Spinal cord (tissue), 10 donors: ENCODE data around the gene ZGLP1. TPM values are rescaled to one million over a fixed set of nuclear protein-coding genes. Genes with fewer than 3 reads are reported as not detected.

Experiments used
- DNase-seq, 6 donors: peaks; one replicate each; pipeline versions ENCODE4 v3.0.0 to v3.0.0-alpha.2; 2013 to 2015; ENCODE audit warnings: low spot score in 6 of 6, low read depth in 4 of 6
- H3K27ac ChIP-seq: one replicate; pipeline ENCODE4 v1.5.1; 2013; ENCODE audit warnings: low read depth, low read length, control low read depth
- H3K27me3 ChIP-seq: one replicate; pipeline ENCODE4 v1.6.1; 2013; ENCODE audit warnings: low read length; ENCODE audit not compliant: control insufficient read depth, insufficient read depth
- H3K36me3 ChIP-seq: one replicate; pipeline ENCODE4 v1.6.1; 2013; ENCODE audit warnings: low read length; ENCODE audit not compliant: control insufficient read depth, insufficient read depth
- H3K4me1 ChIP-seq: one replicate; pipeline ENCODE4 v1.6.1; 2013; ENCODE audit warnings: low read length; ENCODE audit not compliant: control insufficient read depth, insufficient read depth
- H3K4me3 ChIP-seq: one replicate; pipeline ENCODE4 v1.5.1; 2013; ENCODE audit warnings: low read depth, low read length, control low read depth
- H3K9me3 ChIP-seq: one replicate; pipeline ENCODE4 v1.6.1; 2013; ENCODE audit warnings: low read length; ENCODE audit not compliant: control insufficient read depth, insufficient read depth
- WGBS: methylation state at CpG from one replicate; pipeline ENCODE4 v1.1.5; 2013; ENCODE audit warnings: missing lambda C conversion rate; ENCODE audit not compliant: insufficient coverage; 5-methylcytosine and 5-hydroxymethylcytosine counted together
- polyA plus RNA-seq, 2 donors: library from polyadenylated mRNA; unstranded; fragments of 120-200 nt; gene quantifications; one replicate each; pipeline ENCODE4 v1.2.1, GENCODE V29; 2013; ENCODE audit not compliant: insufficient read length in 2 of 2
- total RNA-seq, 2 donors: library from RNA; depleted of rRNA in 1 of 2; stranded (reverse); fragments of 120-200 nt in 1 of 2; fragments of >200 nt in 1 of 2; gene quantifications; one replicate each; pipeline versions ENCODE4 v1.2.3 to v1.2.4, GENCODE V29; 2013 to 2014
- donor health status: healthy.

ZGLP1 gene
- total and polyA plus RNA-seq, 4 donors = 1.6 to 15.7 (median 10.3) TPM

- H3K4me3 ChIP-seq = no peak overlapping the region
- H3K27ac ChIP-seq = no peak overlapping the region
- H3K9me3 ChIP-seq = no peaks in the 10 kb centered on the region
- no peaks in the 10 kb centered on the region for H3K27me3 ChIP-seq
- H3K36me3 ChIP-seq = peaks cover 75% of the 10 kb centered on the region
- no peak for DNase-seq
- WGBS = 95% methylated on average over 37 of the region's 41 CpGs
- peaks cover 17% of the 10 kb centered on the region for H3K4me1 ChIP-seq
These were observed 19.2 kb upstream of the ZGLP1 start for GRCh38 chr19:10328558-10329429.

DNA sequence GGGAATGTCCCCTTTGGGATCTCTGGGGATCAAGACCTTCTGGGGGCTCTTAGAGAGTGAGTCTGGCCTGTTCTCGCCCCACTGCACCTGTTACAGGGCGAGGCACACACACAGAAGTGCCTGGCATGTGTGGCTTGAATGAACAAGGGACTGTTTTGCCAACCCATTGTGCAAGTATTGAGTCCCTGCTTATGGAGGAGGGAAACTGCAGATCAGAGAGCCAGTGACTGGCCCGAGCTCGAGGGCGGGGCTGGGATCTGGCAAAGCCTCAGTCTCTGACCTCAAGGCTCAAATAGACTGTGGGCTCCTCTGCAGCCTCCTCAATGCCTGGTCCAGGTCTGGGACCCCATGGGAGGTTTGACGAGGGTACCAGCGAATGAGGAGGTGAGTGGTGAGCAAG is 18.2 kb upstream of the ZGLP1 start:
- peaks cover 85% of the 10 kb centered on the region for H3K36me3 ChIP-seq
- no peak overlapping the region for H3K27ac ChIP-seq
- H3K4me1 ChIP-seq = peaks cover 15% of the 10 kb centered on the region
- no peaks in the 10 kb centered on the region for H3K9me3 ChIP-seq
- 99% methylated on average over 6 of the region's 7 CpGs for WGBS
- no peaks in the 10 kb centered on the region for H3K27me3 ChIP-seq
- no peak for DNase-seq
- no peak overlapping the region for H3K4me3 ChIP-seq

DNA sequence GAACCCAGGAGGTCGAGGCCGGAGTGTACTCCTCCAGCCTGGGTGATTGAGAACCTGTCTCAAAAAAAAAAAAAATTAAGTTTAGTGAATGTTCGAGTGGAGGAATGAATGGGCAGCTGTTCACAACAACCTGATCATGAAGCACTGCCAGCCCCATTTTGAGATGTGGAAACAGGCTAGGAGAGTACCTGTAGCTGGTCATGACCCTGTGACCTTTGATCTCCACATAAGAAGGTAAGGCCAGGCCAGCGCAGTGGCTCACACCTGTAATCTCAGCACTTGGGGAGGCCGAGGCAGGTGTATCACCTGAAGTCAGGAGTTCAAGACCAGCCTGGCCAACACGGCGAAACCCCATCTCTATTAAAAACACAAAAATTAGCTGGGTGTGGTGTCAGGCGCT is 16.1 kb upstream of the ZGLP1 start:
- Histone ChIP-seq H3K27me3 (no peaks in the 10 kb centered on the region), H3K9me3 (no peaks in the 10 kb centered on the region), H3K27ac (no peak overlapping the region), H3K4me1 (no peaks in the 10 kb centered on the region), H3K4me3 (no peak overlapping the region), H3K36me3 (peaks cover 99% of the 10 kb centered on the region)
- no peak for DNase-seq
- WGBS = 95% methylated on average over 7 of the region's 8 CpGs

DNA sequence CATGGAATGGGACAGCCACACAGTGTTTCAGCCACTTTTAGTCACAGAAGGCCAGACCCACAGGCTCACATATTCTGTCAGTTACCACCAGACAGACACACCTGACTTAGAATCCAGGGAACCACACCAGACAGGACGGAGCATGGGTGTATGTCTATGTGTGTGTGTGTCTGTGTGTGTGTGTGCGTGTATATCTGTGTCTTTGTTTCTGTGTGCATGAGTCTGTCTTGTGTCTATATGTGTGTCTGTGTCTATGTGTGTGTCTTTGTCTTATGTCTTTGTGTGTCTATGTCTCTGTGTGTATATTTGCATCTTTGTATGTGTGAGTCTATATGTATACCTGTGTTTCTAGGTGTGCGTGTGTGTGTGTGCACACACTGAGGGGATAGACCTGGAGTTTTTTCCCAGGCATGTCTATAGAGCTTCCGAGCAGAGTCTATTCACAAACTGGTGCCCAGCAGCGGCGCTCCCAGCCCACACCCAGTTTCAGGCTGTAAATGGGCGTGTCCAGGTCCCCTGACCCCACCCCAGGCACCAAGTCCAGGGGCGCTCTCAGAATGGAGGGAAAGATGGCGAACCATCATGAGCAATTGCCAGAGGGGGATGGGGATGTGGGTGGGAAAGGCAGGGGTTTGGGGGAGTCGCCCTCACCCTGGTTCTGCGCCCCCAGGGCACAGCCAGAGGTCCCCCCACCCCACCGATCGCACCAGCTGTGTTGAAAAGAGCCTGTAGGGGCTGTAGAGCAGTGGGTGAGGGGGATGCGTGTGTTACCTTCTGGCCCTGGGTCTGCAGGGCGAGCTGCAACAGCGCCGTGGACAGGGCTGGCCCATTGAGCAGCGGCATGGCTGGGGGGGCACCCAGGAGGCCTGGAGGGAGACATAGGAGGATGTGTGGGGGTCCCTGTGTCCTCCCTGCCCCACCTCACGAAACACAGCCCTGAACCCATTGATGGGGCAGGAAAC is 12.5 kb upstream of the ZGLP1 start:
- no peak overlapping the region for H3K27ac ChIP-seq
- H3K4me1 ChIP-seq = no peaks in the 10 kb centered on the region
- peaks cover 99% of the 10 kb centered on the region for H3K36me3 ChIP-seq
- no peak for DNase-seq
- no peaks in the 10 kb centered on the region for H3K27me3 ChIP-seq
- no peak overlapping the region for H3K4me3 ChIP-seq
- no peaks in the 10 kb centered on the region for H3K9me3 ChIP-seq
- 93% methylated on average over 16 of the region's 19 CpGs for WGBS

DNA sequence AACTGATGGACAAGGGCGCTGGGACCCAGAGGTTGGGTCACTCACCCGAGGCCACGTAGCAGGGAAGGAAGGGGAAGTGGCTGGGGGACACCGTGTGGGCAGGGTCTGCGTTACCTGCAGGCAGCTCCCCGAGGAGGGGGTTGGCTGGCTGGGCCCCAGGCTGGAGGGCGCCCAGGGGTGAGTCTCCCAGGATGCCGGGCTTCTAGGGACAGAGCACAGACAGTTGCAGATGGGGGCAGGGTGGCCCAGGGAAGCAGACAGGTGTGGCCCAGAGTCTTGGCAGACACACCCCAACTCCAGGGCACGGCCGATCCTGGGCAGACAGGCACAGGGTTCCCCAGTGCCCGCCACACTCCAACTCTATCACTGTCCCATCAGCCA is 11.8 kb upstream of the ZGLP1 start:
- Histone ChIP-seq H3K9me3 (no peaks in the 10 kb centered on the region), H3K27me3 (no peaks in the 10 kb centered on the region), H3K4me1 (no peaks in the 10 kb centered on the region), H3K27ac (no peak overlapping the region), H3K36me3 (peaks cover 100% of the 10 kb centered on the region), H3K4me3 (no peak overlapping the region)
- DNase-seq = no peak
- WGBS = 92% methylated on average over 10 of the region's 11 CpGs

DNA sequence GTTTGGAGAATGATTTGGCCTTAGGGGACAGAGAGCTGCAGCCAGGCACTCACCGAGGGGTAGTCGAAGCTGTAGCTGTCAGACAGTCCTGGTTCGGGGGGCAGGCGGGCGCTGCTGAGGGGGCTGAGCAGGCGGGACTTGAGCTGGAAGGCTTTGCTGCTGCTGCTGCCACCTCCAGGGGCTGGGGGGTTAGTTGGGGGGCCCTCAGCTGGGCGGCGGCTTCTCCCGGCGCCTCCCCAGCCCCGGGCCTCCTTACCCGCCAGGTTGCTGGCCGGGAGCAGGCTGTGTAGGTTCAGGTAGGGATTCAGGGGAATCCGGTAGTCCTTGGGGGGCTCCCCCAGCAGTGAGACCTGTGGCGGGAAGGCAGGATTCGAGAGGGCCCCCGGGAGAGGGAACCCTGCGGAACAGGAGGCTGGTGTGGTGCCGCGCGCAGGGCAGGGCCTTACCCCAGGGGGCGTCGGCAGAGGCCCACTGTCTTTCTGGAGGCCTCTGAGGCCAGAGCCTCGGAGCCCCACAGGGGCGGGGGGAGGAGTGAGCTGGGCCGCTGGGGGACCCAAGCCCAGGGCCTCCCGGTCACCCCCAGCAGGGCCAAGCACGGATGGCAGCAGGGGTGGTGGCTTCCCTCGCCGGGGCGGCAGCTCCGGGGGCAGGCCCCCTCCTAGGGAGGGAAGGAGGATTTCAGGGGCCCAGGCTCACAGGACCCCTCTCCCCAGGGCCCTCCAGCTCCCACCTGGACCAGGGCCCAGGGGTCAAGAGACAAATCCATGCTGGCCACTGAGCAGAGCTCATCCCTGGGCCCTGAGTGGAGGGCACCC is 11.2 kb upstream of the ZGLP1 start:
- 94% methylated on average over 16 of the region's 32 CpGs for WGBS

DNA sequence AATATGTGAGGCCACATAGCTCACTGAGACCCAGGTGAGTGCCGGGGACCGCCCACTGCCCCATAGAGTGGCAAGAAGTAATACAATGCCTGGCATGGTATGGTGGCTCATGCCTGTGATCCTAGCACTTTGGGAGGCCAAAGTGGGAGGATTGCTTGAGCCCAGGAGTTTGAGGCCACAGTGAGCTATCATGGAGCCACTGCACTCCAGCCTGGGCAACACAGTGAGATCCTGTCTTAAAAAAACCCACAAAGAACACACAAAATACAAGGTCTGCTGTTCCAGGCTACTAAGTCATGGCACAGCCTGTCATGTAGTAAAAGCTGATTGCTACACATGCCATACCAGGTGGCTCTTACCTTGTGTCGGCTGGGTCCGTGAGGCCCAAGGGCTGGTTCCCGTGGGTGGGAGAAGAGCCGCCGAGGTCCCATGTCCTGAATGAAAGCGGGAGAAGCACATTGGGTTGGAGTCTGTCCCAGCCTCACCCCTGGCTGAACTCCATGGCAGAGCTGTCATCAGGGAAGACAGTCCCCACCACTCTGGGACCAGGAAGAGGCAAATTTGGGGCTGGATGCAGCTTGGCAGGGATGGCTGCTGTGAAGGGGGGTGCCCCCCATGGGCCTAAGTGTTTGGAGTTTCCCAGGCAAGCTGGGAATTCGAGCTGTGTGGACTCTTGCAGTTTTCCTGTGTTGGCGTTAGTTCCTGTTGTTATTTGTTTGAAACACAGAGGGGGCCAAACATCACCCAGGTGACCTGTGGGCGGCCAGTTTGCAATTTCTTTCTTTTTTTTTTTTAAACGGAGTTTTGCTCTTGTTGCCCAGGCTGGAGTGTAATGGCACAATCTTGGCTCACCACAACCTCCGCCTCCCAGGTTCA is 9.4 kb upstream of the ZGLP1 start:
- Histone ChIP-seq H3K27me3 (no peaks in the 10 kb centered on the region), H3K9me3 (no peaks in the 10 kb centered on the region), H3K27ac (no peak overlapping the region), H3K4me1 (peaks cover 14% of the 10 kb centered on the region), H3K4me3 (no peak overlapping the region), H3K36me3 (peaks cover 80% of the 10 kb centered on the region)
- WGBS = 94% methylated on average over 10 of the region's 13 CpGs
- no peak for DNase-seq

More for the DNA sequence above, 11.2 kb upstream of the ZGLP1 start:
- Histone ChIP-seq H3K27me3 (no peaks in the 10 kb centered on the region), H3K4me3 (no peak overlapping the region), H3K36me3 (peaks cover 97% of the 10 kb centered on the region), H3K9me3 (no peaks in the 10 kb centered on the region), H3K27ac (no peak overlapping the region), H3K4me1 (peaks cover 5% of the 10 kb centered on the region)
- no peak for DNase-seq

DNA sequence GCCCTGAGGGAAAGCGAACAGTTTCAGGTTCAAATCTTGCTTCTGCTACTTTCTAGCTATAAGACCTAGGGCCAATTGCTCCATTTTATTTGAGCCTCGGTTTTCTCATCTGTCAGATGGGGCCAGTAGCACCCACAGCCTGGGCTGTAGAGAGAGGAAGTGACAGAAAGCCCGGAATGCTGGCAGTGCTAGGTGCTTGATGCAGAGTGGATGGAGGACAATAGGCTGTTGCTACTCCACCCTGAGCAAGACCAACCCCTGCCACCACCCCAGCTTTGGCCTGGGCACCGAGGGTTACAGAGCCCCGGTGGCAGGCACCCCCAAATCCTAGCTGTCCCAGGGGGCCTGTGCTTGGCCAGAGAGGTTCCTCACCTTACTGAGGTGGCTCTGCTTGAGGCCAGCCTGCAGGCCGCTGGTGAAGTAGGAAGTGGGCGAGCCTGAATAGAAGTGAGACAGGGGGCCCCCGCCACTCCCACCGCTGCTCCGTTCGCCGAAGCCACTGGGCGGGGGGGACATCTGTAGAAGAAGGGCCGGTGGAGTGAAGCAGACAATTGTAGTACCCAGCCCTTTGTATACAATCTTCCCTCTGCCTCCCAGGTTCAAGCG is 8.3 kb upstream of the ZGLP1 start:
- no peak for DNase-seq
- 91% methylated on average over 7 of the region's 15 CpGs for WGBS
- Histone ChIP-seq H3K9me3 (no peaks in the 10 kb centered on the region), H3K27me3 (no peaks in the 10 kb centered on the region), H3K36me3 (peaks cover 69% of the 10 kb centered on the region), H3K4me3 (no peak overlapping the region), H3K4me1 (peaks cover 14% of the 10 kb centered on the region), H3K27ac (no peak overlapping the region)
